Renal pelvis (tissue), 4 donors: ENCODE results near the gene ERAL1. TPM values are rescaled to one million over a fixed set of nuclear protein-coding genes. Genes with fewer than 3 reads are reported as not detected.
"Not testable (repeated sequence)": the region's sequence is repeated elsewhere in the genome, so short reads cannot be mapped to it uniquely, and the experiment has no call there.

Experiments used
- DNase-seq: peaks from one replicate; pipeline ENCODE4 v3.0.0-alpha.2; 2013
- polyA plus RNA-seq, 3 donors: library from polyadenylated mRNA; unstranded; fragments of 120-200 nt; gene quantifications; one replicate each; pipeline ENCODE4 v1.2.1, GENCODE V29; 2013; ENCODE audit not compliant: insufficient read length in 3 of 3

The ERAL1 gene
- polyA plus RNA-seq, 3 donors = 69.8 to 74.2 (median 74.1) TPM

DNA sequence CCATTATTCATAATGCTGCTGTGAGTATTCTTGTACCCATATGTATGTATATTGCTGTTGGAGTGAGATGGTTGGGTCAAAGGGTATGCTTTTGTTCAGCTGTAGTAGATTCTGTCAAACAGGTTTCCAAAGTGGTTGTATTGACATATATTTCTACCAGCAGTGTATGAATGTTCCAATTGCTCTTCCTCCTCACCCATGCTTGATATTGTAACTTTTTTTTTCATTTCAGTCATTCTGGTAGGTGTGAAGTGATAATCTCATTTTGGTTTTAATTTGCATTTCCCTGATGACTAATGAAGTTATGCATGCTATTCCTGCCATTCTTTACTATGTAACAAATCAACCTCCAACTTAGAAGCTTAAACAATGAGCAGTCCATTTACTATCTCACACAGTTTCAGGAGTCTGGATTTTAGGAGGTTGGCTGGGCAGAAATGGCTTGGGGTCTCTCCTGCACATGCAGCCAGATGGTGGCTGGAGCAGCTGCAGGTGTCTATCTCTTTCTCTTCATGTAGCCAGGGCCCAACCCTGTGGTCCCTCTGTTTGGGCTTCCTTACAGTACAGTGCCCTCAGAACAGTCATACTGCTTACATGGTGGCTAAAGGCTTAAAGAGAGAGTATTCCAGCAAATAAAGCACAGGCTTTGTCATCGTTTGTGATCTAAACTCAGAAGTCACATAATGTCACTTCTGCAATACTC, 21.2 kb downstream of the ERAL1 start:
- no peak for DNase-seq

DNA sequence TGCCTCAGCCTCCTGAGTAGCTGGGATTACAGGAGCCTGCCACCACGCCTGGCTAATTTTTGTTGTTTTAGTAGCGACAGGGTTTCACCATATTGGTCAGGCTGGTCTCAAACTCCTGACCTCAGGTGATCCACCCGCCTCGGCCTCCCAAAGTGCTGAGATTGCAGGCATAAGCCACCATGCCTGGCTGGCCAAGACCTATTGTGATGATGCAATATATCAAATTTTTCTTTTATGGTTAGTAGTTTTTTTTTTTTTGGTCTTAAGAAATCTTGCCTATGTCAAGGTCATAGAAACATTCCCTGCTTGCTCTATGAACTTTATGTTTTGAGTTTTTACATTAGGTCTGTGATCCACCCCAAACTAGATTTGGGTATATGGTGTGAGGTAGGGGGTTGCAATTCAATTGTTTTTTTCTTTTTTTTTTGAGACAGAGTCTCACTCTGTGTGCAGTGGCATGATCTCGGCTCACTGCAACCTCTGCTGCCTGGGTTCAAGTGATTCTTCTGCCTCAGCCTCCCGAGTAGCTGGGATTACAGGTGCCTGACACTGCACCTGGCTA, 22.4 kb downstream of the ERAL1 start:
- DNase-seq = not testable (repeated sequence)

DNA sequence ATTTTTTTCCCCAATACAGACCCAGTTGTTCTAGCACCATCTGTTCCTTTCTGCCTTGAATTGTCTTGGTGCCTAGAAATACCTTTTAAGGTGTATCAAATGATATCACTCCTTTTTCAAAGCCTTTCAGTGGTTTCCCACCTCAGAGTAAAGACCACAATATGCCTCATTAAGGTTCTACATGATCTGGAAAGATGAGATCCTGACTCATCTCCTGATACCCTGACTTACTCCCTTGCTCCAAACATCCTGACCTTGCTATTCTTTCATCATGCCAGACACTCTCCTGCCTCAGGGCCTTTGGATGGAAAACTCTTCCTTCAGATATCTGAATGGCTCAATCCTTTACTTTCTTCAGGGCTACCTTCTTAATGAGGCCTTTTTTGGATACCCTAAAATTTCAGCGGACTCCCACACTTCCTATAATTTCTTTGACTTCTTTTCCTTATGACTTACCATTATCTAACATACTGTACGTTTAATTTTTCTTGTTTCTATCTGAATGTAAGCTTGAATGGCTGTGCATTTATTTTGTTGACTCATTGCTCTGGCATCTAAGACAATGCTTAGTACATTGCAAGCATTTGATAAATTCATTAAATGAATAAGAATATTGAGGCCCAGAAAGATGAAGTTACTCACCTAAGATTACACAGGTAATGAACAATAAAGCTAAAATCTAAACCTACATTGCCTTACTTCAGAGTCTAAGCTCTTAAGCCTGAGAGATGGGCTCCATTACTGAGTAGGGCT, 23.5 kb downstream of the ERAL1 start:
- no peak for DNase-seq

DNA sequence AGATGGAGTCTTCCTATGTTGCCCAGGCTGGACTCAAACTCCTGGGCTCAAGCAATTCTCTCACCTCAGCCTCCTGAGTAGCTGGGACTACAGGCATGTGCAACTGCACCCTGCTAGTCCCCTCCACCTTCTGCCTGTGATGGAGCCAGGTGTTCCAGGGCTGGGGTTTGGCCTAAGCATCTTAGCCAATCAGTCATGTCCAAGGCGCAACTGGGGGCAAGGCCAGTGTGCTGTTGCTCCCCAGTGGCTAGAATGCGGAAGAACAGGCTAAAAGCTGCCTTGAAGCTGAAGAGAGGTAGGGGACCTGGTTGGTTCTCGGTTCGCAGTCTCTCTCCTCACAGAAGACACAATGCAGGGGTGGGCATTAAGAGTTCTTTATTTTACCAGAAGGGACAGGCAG, 24.2 kb downstream of the ERAL1 start:
- DNase-seq = no peak

DNA sequence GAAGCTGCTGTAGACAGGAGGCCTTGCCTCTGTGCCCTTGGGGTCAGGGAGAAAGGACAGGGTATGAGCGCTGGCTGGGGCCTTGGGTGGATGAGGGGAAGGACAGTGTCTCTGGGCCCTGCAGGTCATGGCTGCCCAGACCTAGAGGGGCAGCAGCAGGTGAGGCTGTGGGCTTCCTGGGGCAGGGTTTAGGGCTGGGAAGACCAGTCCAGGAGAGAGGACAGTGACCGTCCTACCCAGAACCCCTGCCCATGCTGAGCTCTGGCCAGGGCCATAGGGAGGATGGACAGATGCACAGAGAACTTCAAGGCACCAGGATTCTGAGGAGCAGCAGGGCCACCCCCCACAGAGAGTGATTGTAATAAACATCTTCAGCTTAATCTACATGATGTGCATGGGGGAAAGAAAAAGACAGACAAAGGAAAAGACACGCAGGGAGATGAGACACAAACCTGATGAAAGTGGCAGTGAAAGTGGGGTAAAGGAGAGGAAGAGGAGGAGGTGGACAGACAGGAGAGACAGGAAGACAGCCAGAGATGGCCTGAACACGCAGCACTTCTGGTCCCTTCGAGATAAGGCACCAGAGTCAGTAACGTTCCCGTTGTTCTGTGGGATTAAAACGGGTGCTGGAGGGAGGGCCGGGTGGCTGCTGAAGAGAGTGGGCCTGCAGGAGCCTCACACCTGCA, 25.2 kb downstream of the ERAL1 start:
- no peak for DNase-seq

DNA sequence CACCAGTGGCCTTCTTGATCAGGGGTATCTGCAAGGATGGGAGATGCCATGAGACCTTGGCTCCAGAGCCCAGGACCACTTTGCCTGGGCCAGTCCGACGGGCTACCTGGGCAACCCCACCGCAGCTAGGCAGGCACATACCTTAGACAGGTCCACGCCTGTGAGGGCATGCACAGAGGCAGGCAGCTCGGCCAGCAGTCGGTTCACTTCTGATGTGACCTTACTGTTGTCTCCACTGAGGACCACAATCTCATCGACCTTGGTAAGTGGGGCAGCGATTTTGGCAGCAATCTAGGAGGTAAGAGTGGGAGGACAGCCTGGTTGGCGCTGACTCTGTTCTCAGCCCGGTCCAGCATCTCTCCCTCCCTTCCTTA, 25.7 kb downstream of the ERAL1 start:
- DNase-seq = no peak

DNA sequence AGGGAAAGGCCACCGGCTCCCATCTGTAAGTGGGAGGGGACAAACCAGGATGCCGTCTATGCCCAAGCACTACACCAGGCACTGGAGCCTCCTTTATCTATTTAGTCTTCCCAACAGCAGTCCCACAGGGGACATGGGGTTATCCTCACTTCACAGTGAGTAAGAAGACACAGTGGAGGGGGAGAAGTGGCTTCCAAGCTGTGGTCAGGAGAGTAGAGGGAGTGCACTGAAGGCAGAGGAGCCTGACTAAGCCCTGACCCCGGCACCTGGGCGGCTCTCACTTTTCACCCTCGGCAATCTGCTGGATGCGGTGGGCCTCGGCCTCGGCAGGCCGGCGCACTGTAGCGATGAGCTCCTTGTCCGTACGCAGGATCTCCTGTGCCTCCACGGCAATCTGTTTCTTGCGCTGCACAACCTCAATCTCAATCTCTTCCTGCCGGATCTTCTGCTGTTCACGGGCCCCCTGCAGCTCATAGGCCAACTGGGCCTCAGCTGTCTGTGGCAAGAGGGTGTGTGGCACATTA, 26.8 kb downstream of the ERAL1 start:
- no peak for DNase-seq

DNA sequence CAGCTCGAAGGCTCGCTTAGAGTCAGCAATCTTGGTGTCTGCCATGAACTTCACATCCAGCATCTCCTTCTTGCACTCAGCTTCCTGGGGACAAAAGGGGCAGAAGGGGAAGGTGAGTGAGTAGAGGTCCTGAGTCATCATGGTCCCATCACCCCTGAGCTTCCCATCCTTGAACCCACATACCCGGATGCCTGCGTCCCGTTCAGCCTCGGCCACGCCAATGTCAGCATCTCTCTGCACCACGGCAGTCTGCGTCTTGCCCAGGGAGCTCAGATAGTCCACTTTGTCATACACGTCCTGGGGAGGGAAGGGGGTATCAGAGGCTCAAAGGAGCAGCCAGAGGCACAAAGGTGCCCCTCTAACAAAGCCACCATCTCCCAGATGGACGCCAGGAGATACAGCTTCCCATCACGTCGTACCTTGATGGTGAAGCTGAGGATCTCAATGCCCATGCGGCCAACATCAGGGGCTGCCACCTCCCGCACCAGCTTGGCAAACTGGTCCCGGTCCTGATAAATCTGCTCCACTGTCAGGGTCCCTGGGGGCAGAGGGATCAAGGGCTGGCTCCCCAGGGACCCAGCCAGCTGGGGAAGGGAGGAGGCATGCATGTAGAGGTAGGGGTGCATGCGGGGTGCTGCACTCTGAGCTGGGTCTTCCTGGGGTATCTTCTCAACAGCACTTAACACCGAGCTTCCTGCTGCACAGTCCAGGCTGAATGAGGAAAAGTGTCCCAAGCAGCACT, 27.5 kb downstream of the ERAL1 start:
- no peak for DNase-seq

DNA sequence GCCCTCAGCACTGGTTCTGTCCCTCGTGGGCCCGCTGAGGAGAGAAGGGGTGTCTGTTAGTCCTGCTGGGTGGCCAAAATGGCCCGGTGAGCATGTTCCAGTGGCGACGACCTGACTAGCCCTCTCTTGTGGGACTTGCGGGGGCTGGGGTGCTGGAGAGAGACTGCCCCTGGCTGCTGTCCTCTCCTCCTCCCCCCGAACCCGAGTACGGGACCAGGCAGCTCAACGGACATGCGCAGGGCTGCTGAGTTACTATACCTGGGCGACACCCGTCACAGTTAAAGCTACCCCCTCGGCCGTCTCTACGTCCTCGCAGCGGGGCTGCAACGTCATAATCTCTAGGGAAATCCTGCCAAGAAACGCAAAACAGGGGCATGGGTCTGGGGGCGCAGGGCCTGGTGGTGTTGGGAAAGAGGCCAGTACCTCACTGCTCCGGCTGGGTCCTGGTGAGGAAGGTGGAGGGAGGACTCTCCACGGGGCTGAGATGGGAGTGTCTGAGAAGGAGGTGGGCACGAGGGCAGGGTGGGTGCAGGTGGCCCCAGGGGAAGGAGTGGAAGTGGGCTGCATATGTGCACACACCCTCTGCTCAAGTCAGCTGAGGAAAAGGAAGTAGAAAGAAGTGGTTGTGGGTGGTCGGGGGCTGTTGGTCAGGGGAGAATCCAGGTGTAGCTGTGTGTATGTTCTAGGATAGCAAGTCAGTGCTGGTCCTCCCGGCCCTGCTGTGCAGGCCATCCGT, 29.3 kb downstream of the ERAL1 start:
- DNase-seq = no peak

DNA sequence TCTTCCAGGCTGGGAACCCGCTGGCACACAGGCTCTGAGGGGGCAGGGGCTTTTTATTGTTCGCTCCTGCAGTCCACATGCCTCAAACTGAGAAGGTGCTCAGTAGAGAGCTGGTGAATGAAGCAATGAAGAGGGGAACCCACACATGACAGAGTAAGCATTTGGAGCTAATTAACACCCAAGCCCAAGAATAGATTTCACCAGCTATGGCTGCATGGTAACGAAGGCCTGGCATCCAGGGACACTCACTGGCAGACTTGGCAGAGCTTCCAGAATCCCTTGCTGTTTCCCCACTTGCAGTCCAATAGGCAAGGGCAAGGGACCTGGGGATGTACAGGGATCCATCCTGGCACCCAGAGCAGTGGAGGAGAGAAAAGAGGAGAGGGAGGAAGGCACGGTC, 30.5 kb downstream of the ERAL1 start:
- DNase-seq = no peak

DNA sequence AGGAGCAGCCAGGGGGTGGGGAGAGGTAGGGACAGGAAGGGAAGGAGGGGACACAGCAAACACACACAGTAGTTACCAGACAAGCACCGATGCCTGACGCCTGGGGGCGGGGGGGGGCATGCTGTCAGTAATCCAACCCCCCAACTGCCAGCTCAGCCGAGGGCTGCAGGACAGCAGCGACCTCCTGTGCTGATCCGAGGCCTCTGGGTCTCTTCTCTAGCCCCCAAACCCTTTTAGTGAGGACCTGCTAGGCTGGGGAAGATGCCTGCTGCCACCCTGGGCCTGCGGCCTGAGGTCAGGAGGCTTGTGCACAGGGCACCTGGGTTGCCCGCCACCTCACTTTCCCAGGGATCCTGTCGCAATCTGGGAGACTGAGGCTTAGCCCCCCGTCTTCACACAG, 31.1 kb downstream of the ERAL1 start:
- DNase-seq = no peak

DNA sequence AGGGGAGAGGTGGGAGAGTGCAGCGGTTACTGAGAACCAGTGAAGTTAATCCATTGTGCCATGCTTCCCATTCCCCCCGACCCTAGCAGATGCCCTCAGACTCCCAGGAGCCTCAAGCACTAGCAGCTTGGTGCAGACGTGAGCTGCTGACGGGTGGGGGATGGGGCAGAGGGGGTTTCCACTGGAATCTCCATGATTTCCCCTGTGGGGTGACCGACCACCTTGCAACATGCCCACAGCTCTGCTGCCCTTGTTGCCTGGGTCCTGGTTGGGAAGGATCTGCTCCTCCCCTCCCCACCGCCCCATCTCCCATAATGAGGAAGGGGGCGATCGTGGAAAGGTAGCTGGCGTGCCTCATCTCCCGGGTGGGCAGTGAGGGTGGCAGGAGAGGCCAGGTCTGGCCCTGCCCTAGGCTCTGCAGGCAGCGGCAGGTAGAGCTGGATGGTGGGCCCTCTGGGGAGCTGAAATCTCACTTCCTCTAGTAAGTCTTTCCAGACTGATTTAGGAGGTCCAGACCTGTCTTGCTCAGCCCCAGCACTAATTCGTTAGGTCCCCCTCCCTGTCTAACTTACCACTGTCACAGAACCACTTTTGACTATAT, 33.2 kb downstream of the ERAL1 start:
- DNase-seq = no peak

DNA sequence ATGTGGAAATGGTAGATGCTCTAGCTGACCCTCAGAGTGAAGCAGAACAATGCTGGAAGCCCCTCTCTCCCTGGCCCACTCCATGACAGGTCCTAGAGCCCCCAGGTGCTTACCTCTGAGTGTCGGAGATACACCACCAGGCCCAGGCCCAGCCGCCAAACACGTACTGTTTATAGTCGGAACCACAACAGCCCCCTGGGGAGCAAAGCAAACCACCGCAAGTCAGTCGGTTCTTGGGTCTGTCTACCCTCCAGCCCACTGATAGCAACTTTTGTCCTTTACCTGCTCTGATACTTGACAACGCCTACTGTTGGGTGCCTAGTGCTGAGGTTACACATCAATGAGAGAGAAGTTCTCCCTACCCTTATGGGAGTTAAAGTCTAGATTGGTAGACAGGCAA, 34.0 kb downstream of the ERAL1 start:
- DNase-seq = no peak

DNA sequence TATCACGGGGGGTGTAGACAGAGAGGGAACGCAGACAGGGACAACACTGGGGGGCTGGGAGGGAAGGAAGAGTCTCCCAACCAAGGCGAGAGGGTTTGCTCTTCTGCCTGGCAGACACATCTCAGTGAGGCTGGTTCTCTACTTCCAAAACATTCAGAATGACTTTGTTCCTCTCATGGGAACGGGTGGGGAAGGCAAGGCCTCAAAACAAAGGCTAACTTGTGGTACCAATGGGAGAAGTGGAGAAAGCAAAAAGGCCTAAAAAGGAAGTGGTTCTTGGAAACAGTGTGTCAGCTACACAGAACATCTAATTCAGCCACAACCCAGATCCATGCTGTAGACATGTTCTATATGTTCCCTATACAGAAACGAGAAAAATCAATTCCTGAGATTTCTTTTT, 35.2 kb downstream of the ERAL1 start:
- no peak for DNase-seq

DNA sequence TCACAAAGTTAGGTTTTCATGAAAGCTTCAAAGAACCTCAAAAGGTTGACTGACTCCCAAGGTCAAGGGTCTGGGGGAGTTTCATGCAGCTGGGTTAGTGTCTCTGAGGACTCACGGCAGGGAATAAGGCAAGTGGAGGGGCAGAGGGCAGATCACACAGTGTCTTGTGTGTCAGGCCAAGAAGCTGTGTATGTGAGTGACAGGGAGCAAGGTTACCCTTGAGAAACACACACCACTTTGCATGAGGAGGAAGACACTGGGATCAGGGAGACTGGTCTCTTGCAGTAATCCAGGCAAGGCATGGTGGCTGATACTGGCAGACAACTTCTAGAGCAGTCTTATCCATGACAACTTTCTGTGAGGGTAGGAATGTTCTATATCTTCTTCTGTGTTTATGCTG, 36.4 kb downstream of the ERAL1 start:
- DNase-seq = no peak

DNA sequence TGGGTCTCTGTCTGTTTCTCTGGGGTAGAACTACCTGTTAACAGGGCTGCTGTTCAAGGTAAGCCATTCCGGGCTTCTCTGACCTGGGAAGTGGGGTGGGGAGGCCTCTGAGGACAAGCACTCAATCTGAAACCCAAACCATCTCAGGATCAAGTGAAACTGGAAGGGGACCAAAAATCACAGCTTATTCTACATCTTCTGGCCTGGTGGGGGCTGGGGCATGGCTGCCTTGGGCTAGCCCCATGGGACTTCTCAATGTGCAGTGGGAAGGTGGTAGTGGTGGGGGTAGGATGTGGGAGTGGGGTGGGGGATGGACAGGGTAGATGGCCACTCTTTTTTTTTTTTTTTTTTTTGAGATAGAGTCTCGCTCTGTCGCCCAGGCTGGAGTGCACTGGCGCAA, 37.2 kb downstream of the ERAL1 start:
- no peak for DNase-seq

DNA sequence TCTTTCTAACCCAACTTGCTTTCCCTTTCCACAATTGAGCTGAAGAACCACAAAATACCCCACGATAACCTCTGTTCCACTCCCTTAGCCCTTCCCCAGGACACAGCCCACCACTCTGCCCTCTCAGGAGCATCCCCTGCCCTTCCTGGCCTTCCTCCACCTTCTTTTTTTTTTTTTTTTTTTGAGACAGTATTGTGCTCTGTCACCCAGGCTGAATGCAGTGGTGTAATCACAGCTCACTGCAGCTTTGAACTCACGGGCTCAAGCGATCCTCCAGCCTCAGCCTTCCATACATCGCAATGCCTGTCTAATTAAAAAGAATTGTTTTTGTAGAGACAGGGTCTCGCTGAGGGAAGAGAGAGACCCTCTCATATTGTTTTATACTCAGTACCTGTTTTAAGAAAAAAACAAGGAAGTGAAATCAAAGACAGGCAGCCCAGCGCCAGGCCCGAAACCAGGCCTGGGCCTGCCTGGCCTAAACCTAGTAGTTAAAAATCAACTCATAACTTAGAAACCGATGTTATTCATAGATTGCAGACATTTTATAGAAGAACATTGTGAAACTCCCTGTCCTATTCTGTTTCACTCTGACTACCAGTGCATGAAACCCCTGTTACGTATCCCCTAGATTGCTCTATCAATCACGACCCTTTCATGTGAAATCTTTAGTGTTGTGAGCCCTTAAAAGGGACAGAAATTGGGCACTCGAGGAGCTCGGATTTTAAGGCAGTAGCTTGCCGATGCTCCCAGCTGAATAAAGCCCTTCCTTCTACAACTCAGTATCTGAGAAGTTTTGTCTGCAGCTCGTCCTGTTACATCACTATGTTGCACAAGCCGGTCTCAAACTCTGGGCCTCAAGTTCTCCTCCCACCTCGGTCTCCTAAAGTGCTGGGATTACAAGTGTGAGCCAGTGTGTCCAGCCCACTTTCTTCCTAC, 38.7 kb downstream of the ERAL1 start:
- DNase-seq = not testable (repeated sequence)

DNA sequence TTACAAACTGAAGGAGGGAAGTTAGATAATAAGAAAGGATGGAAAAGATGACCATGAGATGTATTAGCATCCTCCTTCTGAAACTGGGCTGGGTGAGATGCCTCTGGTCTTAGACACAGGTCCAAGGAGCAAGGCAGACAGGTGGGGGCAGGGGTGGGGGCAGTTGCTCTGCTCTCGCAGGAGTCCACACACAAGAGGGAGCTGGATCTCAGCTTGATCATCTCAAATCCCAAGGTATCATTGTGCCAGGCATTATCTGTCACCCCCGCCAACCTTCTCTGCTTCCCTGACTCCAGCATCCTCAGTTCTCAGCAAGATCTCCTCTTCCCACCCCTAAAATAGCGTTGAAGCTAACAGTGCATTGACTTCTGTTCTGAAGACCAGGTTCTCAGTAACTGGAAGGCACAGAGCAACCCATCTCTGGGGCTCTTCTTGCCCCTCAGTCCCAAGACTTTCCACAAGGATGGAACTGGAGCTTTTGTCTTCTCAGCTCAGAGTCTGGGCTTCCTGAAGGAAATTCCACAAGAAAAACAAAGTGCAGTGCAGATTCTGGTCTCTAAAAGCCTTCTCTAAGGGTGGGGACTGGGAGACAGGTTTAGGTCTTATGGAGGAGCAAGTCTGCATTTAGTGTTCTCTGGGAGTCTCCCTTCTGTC, 41.1 kb downstream of the ERAL1 start:
- DNase-seq = no peak

DNA sequence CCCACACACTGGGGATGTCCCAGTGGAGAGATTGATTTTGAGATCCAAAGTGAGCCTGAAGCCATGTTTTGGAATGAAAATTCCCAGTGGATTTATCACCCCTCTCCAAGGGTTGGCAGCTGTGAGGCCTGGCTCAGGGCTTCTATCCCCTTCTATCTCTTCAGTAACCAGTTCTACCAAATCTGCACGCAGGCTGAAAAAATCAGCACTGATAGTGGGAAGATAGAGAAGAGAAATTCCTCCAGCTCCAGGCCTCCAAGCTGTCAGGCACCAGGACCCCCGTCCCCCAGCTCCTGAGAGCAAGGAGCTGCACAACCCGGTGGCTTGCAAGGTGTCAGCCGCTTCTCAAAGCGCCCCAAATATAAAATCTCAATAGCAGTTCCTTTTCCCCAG, 41.7 kb downstream of the ERAL1 start:
- DNase-seq = no peak
